ENCODE results near the gene PRKG1.

Gene PRKG1

GRCh38 chr10:51932530-51932929, 858.2 kb downstream of the PRKG1 start:
- no peak for DNase-seq
- in situ Hi-C loops (cut with MboI; ENCODE audit: low pct_unique_long_range_greater_than_20kb, low sequenced_read_pairs) = no loop called here

DNA sequence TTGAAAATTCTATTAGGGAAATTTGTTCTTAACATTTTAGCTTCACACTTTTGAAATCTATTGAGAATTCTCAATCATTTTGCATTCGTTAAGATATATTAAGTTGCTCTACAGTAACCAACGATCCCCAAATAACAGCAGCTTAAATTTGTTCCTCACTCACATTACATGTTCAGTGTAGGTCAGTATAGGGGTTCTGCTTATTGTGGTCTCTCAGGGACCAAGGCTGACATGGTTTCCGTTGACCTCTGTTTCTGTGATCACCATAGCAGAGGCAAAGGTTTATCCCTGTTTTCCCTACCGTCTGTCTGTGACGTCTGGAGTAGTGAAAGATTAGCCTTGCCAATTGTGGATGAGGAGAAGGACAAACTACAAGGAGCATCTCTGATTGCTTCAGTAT, 860.1 kb downstream of the PRKG1 start:
- in situ Hi-C loops (cut with MboI; ENCODE audit: low pct_unique_long_range_greater_than_20kb, low sequenced_read_pairs) = no loop called here

GRCh38 chr10:51935341-51935740, 861.1 kb downstream of the PRKG1 start:
- in situ Hi-C loops (cut with MboI; ENCODE audit: low pct_unique_long_range_greater_than_20kb, low sequenced_read_pairs) = no loop called here
- DNase-seq = peak; percentile 6

More for the DNA sequence above, 860.1 kb downstream of the PRKG1 start:
- no peak for DNase-seq

- no peak for DNase-seq
- in situ Hi-C loops (cut with MboI; ENCODE audit: low pct_unique_long_range_greater_than_20kb, low sequenced_read_pairs) = no loop called here
Observed at GRCh38 chr10:51937308-51938140, 863.2 kb downstream of the PRKG1 start.

DNA sequence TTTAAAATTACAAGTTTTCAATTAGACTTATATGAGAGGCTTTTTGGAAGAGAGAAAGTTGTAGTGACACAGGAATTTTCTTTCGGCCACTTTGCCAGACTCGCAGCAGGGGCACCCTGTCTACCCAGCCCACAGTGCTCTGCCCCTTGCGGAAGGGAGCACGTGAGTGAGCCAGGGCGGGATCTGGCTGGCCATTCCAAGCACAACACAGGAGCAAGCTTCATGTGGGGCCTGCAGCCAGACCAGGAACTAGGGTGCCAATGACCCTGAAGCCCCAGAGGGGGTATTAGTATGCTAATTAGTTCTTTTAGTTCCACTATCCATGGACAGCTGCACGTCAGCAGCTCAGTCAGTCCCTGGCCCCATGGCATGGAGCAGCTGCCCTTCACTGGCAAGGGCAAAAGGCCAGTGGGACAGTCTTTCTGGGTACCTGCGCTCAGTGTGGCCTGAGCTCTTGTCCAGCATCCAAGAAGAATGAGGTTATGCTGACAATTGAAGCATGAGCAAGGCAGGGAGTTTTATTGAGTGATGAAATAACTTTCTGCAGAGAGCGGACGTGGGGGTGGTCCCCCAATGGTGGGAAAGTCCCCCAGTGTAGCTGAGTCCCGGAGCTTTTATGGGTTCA, 876.2 kb downstream of the PRKG1 start:
- no peak for DNase-seq
- in situ Hi-C loops (cut with MboI; ENCODE audit: low pct_unique_long_range_greater_than_20kb, low sequenced_read_pairs) = no loop called here

DNA sequence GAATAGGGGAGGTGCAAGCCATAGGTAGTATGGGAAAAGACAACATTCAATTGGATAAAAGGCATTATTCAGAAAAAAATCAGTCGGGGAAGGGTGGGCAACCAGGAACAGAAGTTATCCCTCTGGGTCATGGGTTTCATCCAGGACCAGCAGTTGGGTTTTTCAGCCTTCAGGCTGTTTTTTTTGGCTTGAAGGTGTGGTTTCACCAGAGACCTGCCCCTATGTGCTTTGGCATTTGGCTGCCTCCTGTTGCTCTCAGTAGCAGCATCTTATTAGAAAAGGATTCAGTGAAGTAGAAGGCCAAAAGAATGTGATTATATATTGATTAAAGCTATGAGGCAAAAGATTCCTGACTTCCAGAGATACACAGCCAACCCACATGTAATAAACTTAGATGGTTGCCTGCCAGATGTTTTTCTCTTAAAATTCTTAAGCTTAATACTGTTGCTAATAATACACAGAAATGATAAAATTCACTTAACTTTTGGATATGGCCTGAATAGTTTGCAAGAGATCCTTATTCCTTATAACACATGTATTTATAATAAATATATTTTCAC, 876.8 kb downstream of the PRKG1 start:
- in situ Hi-C loops (cut with MboI; ENCODE audit: low pct_unique_long_range_greater_than_20kb, low sequenced_read_pairs) = no loop called here
- DNase-seq = no peak

DNA sequence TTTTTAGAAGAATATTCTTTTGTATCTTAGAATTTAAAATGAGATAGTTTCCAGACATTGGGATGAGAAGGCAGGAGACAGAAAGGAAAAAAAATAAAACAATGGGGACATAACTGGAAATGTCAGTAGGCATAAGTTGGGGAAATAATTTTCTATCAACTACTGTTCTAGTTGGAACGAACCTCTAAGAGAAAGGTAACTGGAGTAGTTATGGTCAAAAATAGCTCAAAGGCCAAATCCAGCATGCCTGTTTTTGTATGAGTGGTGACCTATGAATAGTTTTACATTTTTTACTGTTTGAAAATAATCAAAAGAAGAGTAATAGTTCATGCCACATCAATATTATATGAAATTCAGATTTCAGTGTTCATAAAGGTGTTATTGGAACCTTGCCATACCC, 877.3 kb downstream of the PRKG1 start:
- in situ Hi-C loops (cut with MboI; ENCODE audit: low pct_unique_long_range_greater_than_20kb, low sequenced_read_pairs) = no loop called here
- no peak for DNase-seq

DNA sequence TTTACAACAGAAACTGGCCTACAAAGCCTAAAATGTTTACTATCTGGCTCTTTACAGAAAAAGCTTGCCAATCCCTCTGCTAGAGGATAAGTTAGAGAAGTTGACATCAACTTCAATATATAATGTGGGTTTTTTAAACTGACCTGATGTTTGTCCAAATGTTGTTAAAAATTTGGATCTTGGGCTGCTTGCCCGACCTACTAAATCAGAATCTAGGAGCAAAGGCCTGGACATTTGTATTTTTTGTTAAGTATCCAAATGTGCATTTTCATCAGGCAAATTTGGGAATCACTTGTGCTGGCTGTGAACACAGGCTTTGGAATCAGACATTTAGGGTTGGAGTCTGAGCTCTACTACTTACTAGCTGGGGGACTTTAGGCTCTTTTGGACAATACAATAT, 877.8 kb downstream of the PRKG1 start:
- no peak for DNase-seq
- in situ Hi-C loops (cut with MboI; ENCODE audit: low pct_unique_long_range_greater_than_20kb, low sequenced_read_pairs) = no loop called here

GRCh38 chr10:51955696-51956095, 881.4 kb downstream of the PRKG1 start:
- in situ Hi-C loops (cut with MboI; ENCODE audit: low pct_unique_long_range_greater_than_20kb, low sequenced_read_pairs) = no loop called here
- no peak for DNase-seq

DNA sequence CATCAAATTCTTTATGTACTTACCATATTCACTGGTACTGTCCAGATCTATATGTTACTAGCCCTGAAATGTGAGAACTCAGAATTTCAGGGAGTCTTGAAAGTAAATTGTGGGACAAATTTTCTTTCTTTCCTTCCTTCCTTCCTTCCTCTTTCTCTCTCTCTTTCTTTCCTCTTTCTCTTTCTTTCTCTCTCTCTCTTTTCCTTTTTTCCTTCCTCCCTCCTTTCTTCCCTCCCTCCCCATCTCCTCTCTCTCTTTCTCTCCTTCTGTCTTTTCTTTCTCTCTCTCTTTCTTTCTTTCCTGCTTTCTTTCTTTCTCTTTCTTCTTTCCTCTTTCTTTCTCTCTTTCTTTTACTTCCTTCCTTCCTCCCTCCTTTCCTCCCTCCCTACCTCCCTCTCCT, 882.5 kb downstream of the PRKG1 start:
- in situ Hi-C loops (cut with MboI; ENCODE audit: low pct_unique_long_range_greater_than_20kb, low sequenced_read_pairs) = no loop called here
- no peak for DNase-seq

DNA sequence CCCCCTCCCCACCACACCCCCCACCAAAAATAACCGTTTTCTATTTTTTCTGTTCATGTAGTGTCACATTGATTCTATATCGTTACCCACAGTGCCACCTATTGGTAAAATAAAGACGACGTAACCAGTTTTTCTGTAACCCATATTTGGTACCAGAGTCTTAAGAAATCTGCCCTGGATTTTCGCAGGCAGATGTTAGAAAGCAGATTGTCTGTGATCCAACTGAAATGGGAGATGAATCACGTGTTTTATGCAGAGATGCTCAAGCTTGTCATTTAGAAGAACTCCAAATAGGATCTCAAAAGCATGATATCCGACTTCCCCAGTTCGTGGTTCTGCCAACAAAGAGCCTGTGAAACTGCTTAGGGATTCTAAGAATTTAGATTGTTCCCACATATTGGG, 886.2 kb downstream of the PRKG1 start:
- in situ Hi-C loops (cut with MboI; ENCODE audit: low pct_unique_long_range_greater_than_20kb, low sequenced_read_pairs) = no loop called here
- DNase-seq = peak; percentile 18

DNA sequence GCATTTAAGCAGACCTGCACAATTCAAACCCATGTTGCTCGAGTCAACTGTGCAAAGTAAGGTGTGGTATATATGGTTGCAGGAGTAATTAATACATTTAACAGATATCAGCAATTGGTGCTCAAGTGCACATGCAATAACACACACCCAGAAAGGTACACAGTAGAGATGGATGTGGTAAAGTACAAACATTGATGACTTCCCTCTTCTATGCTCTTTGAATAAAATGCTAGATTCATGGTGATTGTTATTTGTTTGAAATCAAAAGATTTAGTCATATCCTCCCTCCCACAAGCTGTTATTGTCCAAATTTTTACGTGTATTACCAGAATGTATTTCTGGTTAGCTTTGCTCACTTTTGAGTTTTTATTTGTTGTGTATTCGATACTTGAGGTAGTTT, 887.1 kb downstream of the PRKG1 start:
- DNase-seq = no peak
- in situ Hi-C loops (cut with MboI; ENCODE audit: low pct_unique_long_range_greater_than_20kb, low sequenced_read_pairs) = no loop called here

GRCh38 chr10:51964630-51965029, 890.3 kb downstream of the PRKG1 start:
- DNase-seq = no peak
- in situ Hi-C loops (cut with MboI; ENCODE audit: low pct_unique_long_range_greater_than_20kb, low sequenced_read_pairs) = no loop called here

DNA sequence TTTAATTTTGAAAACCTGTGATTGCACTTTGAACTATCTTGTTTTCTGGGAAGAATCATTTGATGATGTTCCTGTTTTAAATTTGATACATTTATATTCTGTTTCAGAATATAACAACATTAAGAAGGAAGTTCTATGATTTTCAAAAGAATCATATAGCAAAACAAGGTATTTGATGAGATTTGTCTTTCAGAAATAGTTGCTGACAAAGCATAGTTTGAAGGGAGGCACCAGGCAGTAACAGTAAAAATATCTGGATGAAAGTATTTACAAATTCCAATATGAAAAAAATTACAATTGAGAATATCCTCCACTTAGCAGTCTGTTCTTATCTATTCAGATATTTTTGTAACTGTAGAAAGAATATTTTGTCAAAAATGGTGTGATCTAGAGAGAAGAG, 891.2 kb downstream of the PRKG1 start:
- DNase-seq = no peak
- in situ Hi-C loops (cut with MboI; ENCODE audit: low pct_unique_long_range_greater_than_20kb, low sequenced_read_pairs) = no loop called here

DNA sequence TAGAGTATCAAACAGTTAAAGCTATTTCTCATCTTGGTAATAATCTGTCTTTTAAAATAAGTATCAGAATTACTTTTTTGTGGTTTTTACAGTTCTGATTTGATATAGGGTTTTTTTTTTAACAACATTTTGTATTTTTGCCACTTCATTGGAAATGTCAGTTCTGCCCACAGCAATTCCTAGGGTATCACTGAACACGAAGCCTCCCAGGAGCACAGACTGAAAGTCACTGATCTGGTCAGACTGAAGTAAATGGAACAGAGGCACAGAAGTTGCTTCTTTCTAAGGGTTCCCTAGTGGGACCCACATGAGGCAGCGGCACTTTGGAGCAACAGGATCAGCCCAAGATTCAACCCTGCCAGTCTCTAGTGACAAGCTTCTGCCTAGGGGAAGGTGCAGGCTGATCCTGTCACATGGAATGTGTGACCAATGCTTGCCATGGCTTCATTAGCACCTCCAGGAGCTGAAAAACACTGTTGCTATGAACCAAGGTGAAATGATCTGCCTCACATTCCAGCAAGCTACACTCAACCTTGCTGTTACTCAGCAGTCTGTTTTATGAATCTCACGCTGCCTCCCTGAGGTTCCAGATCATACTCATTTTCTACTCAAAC, 898.6 kb downstream of the PRKG1 start:
- no peak for DNase-seq
- in situ Hi-C loops (cut with MboI; ENCODE audit: low pct_unique_long_range_greater_than_20kb, low sequenced_read_pairs) = no loop called here

GRCh38 chr10:51980752-51981151, 906.5 kb downstream of the PRKG1 start:
- no peak for DNase-seq
- in situ Hi-C loops (cut with MboI; ENCODE audit: low pct_unique_long_range_greater_than_20kb, low sequenced_read_pairs) = no loop called here

DNA sequence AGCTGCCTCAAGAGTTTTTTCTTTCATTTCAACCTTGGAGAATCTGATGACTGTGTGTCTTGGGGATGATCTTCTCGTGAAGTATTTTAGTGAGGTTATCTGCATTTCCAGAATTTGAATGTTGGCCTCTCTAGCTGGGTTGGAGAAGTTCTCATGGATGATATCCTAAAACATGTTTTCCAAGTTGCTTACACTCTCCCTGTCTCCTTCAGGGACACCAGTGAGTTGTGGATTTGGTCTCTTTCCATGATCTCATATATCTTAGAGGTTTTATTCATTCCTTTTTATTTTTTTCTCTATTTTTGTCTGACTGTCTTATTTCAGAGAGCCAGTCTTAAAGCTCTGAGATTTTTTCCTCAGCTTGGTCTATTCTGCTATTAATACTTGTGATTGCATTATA, 907.4 kb downstream of the PRKG1 start:
- no peak for DNase-seq
- in situ Hi-C loops (cut with MboI; ENCODE audit: low pct_unique_long_range_greater_than_20kb, low sequenced_read_pairs) = no loop called here

DNA sequence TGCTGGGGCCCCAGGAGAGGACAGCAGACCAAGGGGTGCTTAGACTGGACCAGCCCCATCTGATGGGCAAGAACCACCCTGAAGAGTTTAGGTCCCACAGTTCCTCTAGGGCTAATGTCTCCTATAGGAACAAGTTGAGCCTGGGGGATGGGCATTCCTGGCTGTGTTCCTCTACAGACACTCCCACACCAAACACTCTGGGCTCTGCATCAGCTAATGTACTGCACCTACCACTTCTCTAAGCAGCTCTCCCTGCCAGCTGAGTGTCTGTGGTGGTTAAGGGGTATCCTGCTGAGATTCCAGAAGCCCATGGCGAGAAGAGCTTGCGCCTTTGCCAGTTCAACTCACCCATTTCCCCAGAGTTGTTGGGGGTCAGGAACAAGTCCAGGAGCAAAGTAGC, 909.2 kb downstream of the PRKG1 start:
- DNase-seq = no peak
- in situ Hi-C loops (cut with MboI; ENCODE audit: low pct_unique_long_range_greater_than_20kb, low sequenced_read_pairs) = no loop called here

DNA sequence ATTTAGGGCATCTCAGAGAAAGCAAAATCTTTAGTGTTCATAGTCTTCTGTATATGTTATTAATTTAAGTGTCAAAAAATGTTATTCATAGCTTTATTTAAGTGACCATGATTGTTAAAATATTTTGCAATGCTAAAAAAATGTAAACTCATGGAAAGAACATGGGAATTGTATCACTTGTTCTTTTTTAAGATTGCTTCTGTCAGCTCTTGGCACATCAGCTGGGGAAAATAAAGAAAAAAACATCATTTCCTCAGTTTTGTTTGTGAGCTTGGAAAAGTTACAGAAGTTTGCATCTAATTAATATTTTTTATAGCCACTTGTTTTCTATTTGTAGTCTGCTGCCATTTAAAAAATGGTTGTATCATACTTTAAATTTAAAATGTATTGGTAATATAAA, 911.0 kb downstream of the PRKG1 start:
- in situ Hi-C loops (cut with MboI; ENCODE audit: low pct_unique_long_range_greater_than_20kb, low sequenced_read_pairs) = no loop called here
- no peak for DNase-seq

- in situ Hi-C loops (cut with MboI; ENCODE audit: low pct_unique_long_range_greater_than_20kb, low sequenced_read_pairs) = no loop called here
- no peak for DNase-seq
Observed at GRCh38 chr10:51986516-51986915, 912.2 kb downstream of the PRKG1 start.

Data from KBM-7 (cell line).